Uterus (tissue), 2 donors: ENCODE results near the gene HSPA12B.

Experiments used
- CTCF ChIP-seq, 4 experiments: fragments of 200-600 bp in 2 of 4; fragments of 450-650 bp in 2 of 4; sonication (generic) in 2 of 4; IDR thresholded peaks; one replicate each; pipeline ENCODE4 v1.5.1; 2016 to 2019; ENCODE audit warnings: antibody characterized with exemption in 4 of 4, mild to moderate bottlenecking in 2 of 4, moderate library complexity in 1 of 4
- POLR2A ChIP-seq, 2 donors: fragments of 450-650 bp; IDR thresholded peaks; one replicate each; pipeline ENCODE4 v1.6.1; 2016; ENCODE audit warnings: antibody characterized with exemption in 2 of 2, mild to moderate bottlenecking in 1 of 2, moderate library complexity in 1 of 2

DNA sequence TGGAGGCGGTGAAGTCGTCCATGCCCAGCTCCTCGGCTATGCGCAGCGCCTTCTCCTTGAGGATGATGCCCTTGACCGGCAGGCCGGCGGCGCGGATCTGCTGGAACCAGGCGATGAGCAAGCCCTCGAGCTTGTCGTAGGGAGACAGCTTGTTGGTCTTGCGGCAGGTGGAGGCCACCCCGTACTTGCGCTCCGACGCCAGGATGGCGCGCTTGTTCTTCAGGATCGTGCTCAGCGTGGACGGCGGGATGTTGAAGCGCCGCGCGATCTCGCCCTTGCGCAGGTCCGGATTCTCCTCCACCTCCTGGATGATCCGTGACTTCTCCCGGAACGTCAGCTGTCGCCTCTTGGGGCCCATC lies 53.6 kb downstream of the HSPA12B start:
- no peak for TF ChIP-seq CTCF (IDR thresholded peaks at IDR 0.05)
- no peak for TF ChIP-seq POLR2A (IDR thresholded peaks at IDR 0.05)
